Neural crest cell (in vitro differentiated cells): Measurements from ENCODE around the gene CH25H. TPM values are rescaled to one million over a fixed set of nuclear protein-coding genes. Genes with fewer than 3 reads are reported as not detected.

Experiments used
- DNase-seq: peaks from one replicate; pipeline ENCODE4 v3.0.0; 2021; ENCODE audit warnings: low read depth, mixed read lengths, low spot score
- H3K27ac Mint-ChIP-seq: one replicate; pipeline ENCODE4 v1.8.0; 2021; ENCODE audit warnings: mild to moderate bottlenecking, mixed read lengths; ENCODE audit not compliant: unreplicated experiment
- H3K27me3 Mint-ChIP-seq: 2 replicates; pipeline ENCODE4 v1.8.0; 2021; ENCODE audit warnings: low read depth, mild to moderate bottlenecking, mixed read lengths
- H3K36me3 Mint-ChIP-seq: 2 replicates; pipeline ENCODE4 v1.8.0; 2021; ENCODE audit warnings: low read depth, mild to moderate bottlenecking, mixed read lengths
- H3K4me1 Mint-ChIP-seq: 2 replicates; pipeline ENCODE4 v1.8.0; 2021; ENCODE audit warnings: mixed read lengths
- H3K4me3 Mint-ChIP-seq: one replicate; pipeline ENCODE4 v1.8.0; 2021; ENCODE audit warnings: mild to moderate bottlenecking, mixed read lengths
- H3K9me3 Mint-ChIP-seq: 2 replicates; pipeline ENCODE4 v1.8.0; 2021; ENCODE audit warnings: mixed read lengths
- total RNA-seq: library from RNA; stranded (reverse); gene quantifications from 2 replicates; pipeline ENCODE4 v1.2.1, GENCODE V29; 2021
- TF ChIP-seq, protein P1 (sequence below): fragments of 200-600 bp; sonication (generic); conservative IDR thresholded peaks from 2 replicates; pipeline ENCODE4 v1.5.0; 2021; ENCODE audit warnings: antibody characterized with exemption, mild to moderate bottlenecking

CH25H gene
- total RNA-seq, 1 donor from 2014 or later = not detected

DNA sequence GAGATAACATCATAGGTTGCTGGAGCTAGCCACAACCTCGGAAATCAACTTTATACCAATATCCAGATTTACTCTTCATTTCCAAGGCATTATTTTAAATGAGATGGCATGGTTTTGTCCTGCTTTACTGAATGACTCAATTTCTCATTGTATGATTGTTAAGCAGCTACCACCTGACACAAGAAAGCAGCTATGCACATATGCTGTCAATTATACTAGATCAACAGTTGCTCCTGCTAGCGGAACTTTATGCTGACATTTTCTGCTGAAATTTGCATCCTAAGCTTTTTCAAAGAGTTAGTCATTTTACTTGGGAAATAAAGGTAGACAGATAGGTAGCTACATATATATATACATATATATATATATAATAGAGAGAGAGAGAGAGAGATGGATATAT, 8.9 kb upstream of the CH25H start:
- no peaks in the 10 kb centered on the region for H3K36me3 Mint-ChIP-seq
- H3K4me1 Mint-ChIP-seq = peaks cover 10% of the 10 kb centered on the region
- H3K4me3 Mint-ChIP-seq = no peak overlapping the region
- TF ChIP-seq, protein P1, sequence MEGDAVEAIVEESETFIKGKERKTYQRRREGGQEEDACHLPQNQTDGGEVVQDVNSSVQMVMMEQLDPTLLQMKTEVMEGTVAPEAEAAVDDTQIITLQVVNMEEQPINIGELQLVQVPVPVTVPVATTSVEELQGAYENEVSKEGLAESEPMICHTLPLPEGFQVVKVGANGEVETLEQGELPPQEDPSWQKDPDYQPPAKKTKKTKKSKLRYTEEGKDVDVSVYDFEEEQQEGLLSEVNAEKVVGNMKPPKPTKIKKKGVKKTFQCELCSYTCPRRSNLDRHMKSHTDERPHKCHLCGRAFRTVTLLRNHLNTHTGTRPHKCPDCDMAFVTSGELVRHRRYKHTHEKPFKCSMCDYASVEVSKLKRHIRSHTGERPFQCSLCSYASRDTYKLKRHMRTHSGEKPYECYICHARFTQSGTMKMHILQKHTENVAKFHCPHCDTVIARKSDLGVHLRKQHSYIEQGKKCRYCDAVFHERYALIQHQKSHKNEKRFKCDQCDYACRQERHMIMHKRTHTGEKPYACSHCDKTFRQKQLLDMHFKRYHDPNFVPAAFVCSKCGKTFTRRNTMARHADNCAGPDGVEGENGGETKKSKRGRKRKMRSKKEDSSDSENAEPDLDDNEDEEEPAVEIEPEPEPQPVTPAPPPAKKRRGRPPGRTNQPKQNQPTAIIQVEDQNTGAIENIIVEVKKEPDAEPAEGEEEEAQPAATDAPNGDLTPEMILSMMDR = no peak
- no peak overlapping the region for H3K27ac Mint-ChIP-seq
- no peaks in the 10 kb centered on the region for H3K9me3 Mint-ChIP-seq
- H3K27me3 Mint-ChIP-seq = peaks cover 10% of the 10 kb centered on the region
- DNase-seq = no peak

- TF ChIP-seq, protein P1 = no peak
- H3K4me3 Mint-ChIP-seq = no peak overlapping the region
- H3K27ac Mint-ChIP-seq = no peak overlapping the region
These were observed 8.4 kb upstream of the CH25H start for GRCh38 chr10:89215511-89215910.

DNA sequence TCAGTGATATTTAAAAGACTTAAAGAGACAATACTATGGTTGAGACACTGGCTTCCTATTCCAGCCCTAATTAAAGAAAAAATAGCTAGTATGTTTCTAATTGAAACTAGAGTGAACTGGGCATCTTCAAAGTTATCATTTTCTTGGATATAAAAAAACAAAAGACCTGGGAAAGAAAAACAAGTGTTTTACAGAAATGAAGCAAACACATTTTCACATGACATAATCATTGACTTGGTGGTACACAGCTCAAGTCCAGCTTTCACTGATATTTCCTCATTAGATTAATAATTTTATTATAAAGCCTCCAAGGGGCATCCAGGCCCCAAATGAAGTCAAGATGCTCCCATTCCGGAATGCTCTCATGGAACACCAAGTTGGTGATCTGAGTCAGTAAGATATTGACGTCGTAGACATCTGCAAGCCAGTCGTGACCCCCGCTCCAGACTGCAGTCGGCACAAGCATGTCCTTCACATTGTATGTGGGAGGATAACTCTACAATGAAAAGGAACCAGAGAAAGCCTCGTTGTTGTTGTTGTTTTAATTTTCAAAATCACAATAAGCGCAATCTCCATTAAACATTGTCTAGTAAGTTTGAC, 7.5 kb upstream of the CH25H start:
- Mint-ChIP-seq H3K36me3 (no peaks in the 10 kb centered on the region), H3K27ac (no peak overlapping the region), H3K27me3 (peaks cover 23% of the 10 kb centered on the region), H3K4me1 (peaks cover 10% of the 10 kb centered on the region), H3K9me3 (no peaks in the 10 kb centered on the region), H3K4me3 (no peak overlapping the region)
- no peak for DNase-seq
- TF ChIP-seq, protein P1 = no peak

More at GRCh38 chr10:89215511-89215910, 8.4 kb upstream of the CH25H start:
- peaks cover 15% of the 10 kb centered on the region for H3K27me3 Mint-ChIP-seq
- no peaks in the 10 kb centered on the region for H3K9me3 Mint-ChIP-seq
- H3K4me1 Mint-ChIP-seq = peaks cover 10% of the 10 kb centered on the region
- H3K36me3 Mint-ChIP-seq = no peaks in the 10 kb centered on the region
- DNase-seq = no peak

DNA sequence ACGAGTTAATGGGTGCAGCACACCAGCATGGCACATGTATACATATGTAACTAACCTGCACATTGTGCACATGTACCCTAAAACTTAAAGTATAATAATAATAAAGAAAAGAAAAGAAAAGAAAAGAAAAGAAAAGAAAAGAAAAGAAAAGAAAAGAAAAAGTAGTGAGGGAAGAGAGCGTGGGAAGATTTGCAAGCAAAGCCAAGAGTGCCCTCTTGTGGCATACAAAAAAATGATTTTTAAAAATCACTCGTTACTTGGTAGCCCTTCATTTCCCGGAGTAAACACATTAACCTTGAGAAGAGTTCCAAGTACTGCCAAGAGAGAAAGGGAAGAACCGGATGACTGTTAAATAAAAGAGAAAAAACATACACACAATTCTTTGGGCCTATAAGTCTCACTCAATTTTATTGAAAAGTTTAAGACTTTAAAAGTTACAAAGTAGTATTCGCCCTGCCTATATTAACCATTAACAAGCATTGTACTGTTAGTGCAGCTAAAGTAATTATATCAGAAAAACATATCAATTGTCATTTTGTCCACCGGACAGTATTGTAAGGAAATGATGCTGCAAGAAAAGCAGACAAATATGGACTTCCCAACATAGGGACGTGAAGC, 6.2 kb upstream of the CH25H start:
- Mint-ChIP-seq H3K9me3 (no peaks in the 10 kb centered on the region), H3K4me1 (peaks cover 10% of the 10 kb centered on the region), H3K36me3 (no peaks in the 10 kb centered on the region), H3K27me3 (peaks cover 37% of the 10 kb centered on the region), H3K4me3 (no peak overlapping the region), H3K27ac (no peak overlapping the region)
- no peak for DNase-seq
- TF ChIP-seq, protein P1 = peak; percentile 77

GRCh38 chr10:89210794-89211425, 3.8 kb upstream of the CH25H start:
- Mint-ChIP-seq H3K4me1 (peaks cover 12% of the 10 kb centered on the region), H3K27ac (no peak overlapping the region), H3K4me3 (no peak overlapping the region), H3K36me3 (no peaks in the 10 kb centered on the region), H3K9me3 (no peaks in the 10 kb centered on the region), H3K27me3 (peaks cover 41% of the 10 kb centered on the region)
- no peak for DNase-seq
- TF ChIP-seq, protein P1 = no peak
